T-helper 1 cell treated with Interleukin-12 subunit alpha and Interleukin-12 subunit beta and Interleukin-4 antibody, amounts not matched to agents 30 μg/mL and 1 μg/mL, for 36 hours (primary cell): ENCODE results near the gene KIRREL3.

Experiments used
- H3K27ac Mint-ChIP-seq: one replicate; pipeline ENCODE4 v1.8.0; 2021; ENCODE audit warnings: mild to moderate bottlenecking, mixed read lengths
- H3K27me3 Mint-ChIP-seq: one replicate; pipeline ENCODE4 v1.8.0; 2021; ENCODE audit warnings: low read depth, mixed read lengths
- H3K36me3 Mint-ChIP-seq: one replicate; pipeline ENCODE4 v1.8.0; 2021; ENCODE audit warnings: low read depth, mixed read lengths
- H3K4me1 Mint-ChIP-seq: one replicate; pipeline ENCODE4 v1.8.0; 2021; ENCODE audit warnings: low read depth, mixed read lengths
- H3K4me3 Mint-ChIP-seq: one replicate; pipeline ENCODE4 v1.8.0; 2021; ENCODE audit warnings: mild to moderate bottlenecking, moderate library complexity, mixed read lengths
- H3K9me3 Mint-ChIP-seq: one replicate; pipeline ENCODE4 v1.8.0; 2021; ENCODE audit warnings: mixed read lengths

KIRREL3 gene

DNA sequence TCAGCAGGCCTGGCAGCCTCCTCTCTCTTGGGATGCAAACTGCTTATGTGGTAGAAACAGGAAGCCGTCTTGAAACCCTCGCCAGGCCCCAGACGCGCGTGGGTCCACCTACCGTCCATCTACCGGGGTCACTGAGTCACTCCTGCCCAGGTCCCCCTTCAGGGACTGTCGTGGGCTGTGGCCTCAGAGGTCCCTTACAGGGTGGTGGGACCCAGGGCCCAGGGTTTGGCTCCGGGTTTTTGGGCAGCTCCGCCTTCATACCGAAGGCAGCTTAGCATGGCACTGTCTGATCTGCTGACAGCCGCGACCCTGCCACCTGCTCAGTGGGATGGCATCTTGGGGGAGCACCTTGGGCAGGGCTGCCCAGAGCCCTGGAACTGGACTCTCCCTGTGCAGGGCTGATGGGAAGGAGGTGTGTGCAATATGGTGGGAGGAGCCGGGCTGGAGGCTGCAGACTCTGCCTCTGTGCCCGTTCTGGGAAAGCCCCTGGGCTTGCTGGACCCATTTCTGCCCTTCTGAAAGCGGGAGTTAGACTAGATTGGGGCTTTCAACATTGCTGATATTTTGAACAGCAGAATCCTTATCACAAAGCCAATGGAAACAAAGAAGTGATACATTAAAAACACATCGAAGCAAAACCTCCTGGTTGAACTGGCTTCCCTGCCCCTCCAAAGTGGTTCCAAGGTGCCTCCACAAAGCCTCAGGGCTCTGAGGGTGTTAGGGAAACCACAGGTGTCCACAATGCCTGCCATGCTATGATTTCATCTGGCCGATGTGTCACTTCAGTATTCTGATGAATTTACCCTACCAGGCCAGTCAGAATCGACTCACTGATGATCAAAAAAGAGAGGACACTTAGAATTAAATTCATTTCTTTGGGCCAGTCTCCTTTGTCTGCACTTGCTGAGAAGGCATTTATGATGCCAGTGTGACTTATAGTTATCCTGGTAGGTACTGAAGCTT, 316.5 kb downstream of the KIRREL3 start:
- Mint-ChIP-seq H3K27me3 (peaks cover 4% of the 10 kb centered on the region), H3K36me3 (no peaks in the 10 kb centered on the region), H3K4me1 (no peaks in the 10 kb centered on the region), H3K4me3 (no peak overlapping the region), H3K27ac (no peak overlapping the region), H3K9me3 (no peaks in the 10 kb centered on the region)

GRCh38 chr11:126682590-126682989, 318.0 kb downstream of the KIRREL3 start:
- H3K27me3 Mint-ChIP-seq = peaks cover 4% of the 10 kb centered on the region
- H3K36me3 Mint-ChIP-seq = no peaks in the 10 kb centered on the region
- H3K4me3 Mint-ChIP-seq = no peak overlapping the region
- no peaks in the 10 kb centered on the region for H3K9me3 Mint-ChIP-seq
- H3K27ac Mint-ChIP-seq = no peak overlapping the region
- H3K4me1 Mint-ChIP-seq = no peaks in the 10 kb centered on the region

DNA sequence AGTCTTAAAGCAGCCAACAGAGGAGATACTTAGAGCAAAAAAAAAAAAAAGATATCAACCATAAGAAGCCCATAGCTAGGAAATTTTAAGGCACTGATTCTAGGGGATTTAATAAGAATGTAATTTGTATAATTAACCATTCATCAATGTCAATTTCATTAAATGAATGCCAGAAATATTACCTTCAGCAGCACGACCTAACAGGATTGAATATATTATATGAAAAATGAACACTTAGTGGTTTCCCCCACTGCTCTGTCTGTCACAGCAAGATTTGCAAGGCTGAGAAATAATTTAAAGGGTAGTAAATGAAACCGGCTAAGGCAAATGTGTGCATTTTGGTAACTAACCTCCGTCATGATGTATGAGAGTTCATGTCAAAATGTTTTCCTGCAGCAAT, 319.9 kb downstream of the KIRREL3 start:
- H3K4me1 Mint-ChIP-seq = no peaks in the 10 kb centered on the region
- peaks cover 4% of the 10 kb centered on the region for H3K27me3 Mint-ChIP-seq
- H3K27ac Mint-ChIP-seq = no peak overlapping the region
- no peaks in the 10 kb centered on the region for H3K36me3 Mint-ChIP-seq
- H3K4me3 Mint-ChIP-seq = no peak overlapping the region
- H3K9me3 Mint-ChIP-seq = no peaks in the 10 kb centered on the region

GRCh38 chr11:126680131-126680530, 320.4 kb downstream of the KIRREL3 start:
- no peak overlapping the region for H3K4me3 Mint-ChIP-seq
- H3K27ac Mint-ChIP-seq = no peak overlapping the region
- H3K27me3 Mint-ChIP-seq = peaks cover 4% of the 10 kb centered on the region
- H3K9me3 Mint-ChIP-seq = no peaks in the 10 kb centered on the region
- no peaks in the 10 kb centered on the region for H3K36me3 Mint-ChIP-seq
- H3K4me1 Mint-ChIP-seq = no peaks in the 10 kb centered on the region

- H3K4me3 Mint-ChIP-seq = no peak overlapping the region
- no peaks in the 10 kb centered on the region for H3K9me3 Mint-ChIP-seq
- H3K36me3 Mint-ChIP-seq = no peaks in the 10 kb centered on the region
- H3K4me1 Mint-ChIP-seq = no peaks in the 10 kb centered on the region
- H3K27me3 Mint-ChIP-seq = peaks cover 4% of the 10 kb centered on the region
- H3K27ac Mint-ChIP-seq = no peak overlapping the region
Observed at GRCh38 chr11:126679033-126679432, 321.5 kb downstream of the KIRREL3 start.

DNA sequence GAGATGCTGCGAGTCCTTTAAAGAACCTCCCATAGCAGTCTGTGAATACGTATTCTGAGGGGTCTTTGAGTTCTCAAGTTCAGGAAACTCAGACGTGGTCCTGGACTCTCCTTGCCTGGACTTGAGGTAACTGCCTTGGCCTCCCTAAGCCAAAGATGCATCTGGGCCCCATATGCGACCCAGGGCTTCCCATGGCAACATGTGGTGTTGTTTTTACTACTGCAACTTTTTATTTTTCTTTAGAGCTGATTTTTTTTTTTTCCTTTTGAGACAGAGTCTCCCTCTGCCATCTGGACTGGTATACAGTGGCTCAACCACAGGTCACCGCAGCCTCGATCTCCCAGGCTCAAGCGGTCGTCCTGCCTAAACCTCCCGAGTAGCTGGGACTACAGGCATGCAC, 324.0 kb downstream of the KIRREL3 start:
- H3K4me3 Mint-ChIP-seq = no peak overlapping the region
- no peak overlapping the region for H3K27ac Mint-ChIP-seq
- no peaks in the 10 kb centered on the region for H3K9me3 Mint-ChIP-seq
- H3K27me3 Mint-ChIP-seq = peaks cover 4% of the 10 kb centered on the region
- no peaks in the 10 kb centered on the region for H3K4me1 Mint-ChIP-seq
- H3K36me3 Mint-ChIP-seq = no peaks in the 10 kb centered on the region

DNA sequence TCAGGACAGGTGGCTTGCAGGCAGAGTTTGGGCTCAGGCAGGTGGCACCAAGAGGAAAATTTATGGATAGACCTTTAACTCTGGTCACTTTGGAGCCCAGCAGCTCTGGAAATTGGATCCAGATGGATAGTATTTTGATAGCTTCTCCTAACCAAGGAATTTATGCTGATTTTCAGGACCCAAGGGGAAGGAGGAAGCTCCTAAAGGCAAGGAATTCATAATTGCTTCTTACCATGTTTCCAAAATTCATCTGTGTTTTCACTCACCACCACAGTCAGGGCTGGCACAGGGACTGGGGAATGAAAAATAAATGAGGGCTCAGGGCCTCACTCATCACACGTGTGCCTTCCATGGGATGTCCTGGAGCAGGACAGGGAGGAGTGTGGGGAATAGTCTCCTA, 327.3 kb downstream of the KIRREL3 start:
- H3K4me3 Mint-ChIP-seq = no peak overlapping the region
- H3K4me1 Mint-ChIP-seq = no peaks in the 10 kb centered on the region
- no peaks in the 10 kb centered on the region for H3K9me3 Mint-ChIP-seq
- H3K27ac Mint-ChIP-seq = no peak overlapping the region
- peaks cover 5% of the 10 kb centered on the region for H3K27me3 Mint-ChIP-seq
- H3K36me3 Mint-ChIP-seq = no peaks in the 10 kb centered on the region

DNA sequence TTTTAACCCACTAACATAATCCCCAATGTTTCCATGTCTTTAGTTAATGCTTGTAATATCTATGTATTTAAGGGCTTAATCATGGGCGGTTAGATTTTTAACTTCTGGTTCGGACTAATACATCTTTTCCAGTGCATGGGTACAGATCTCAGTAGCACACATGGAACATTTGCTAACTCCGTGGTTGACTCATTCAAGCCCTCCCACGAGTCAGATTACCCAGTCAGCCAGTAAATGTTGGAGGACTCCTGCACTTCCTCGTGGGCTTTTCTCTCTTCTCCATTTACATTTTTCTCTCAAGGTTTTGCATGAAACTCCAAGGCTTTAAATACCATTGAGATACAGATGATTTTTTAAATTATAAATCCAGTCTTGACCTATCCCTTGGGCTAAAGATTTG, 331.2 kb downstream of the KIRREL3 start:
- no peaks in the 10 kb centered on the region for H3K4me1 Mint-ChIP-seq
- H3K27ac Mint-ChIP-seq = no peak overlapping the region
- no peaks in the 10 kb centered on the region for H3K36me3 Mint-ChIP-seq
- peaks cover 5% of the 10 kb centered on the region for H3K27me3 Mint-ChIP-seq
- no peak overlapping the region for H3K4me3 Mint-ChIP-seq
- no peaks in the 10 kb centered on the region for H3K9me3 Mint-ChIP-seq

DNA sequence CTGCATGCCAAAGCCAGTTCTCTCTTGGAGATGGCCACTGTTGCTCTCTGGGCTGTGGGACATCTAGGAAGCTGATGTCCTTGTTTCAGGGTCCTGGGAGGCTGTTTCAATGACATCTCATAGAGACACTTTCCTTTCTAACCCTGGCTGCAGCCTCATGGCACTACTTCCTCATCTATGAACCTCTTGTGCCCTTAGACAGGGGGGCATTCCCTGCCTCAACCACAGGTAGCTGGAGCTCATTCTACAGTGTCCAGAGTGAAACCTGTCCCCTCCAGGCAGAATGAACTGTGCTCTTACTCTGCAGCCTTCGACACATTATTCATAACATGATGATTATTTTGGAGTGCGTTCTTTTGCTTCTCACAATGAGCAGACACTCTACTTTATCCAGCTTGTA, 335.9 kb downstream of the KIRREL3 start:
- H3K27me3 Mint-ChIP-seq = peaks cover 5% of the 10 kb centered on the region
- H3K36me3 Mint-ChIP-seq = no peaks in the 10 kb centered on the region
- H3K4me1 Mint-ChIP-seq = no peaks in the 10 kb centered on the region
- H3K4me3 Mint-ChIP-seq = no peak overlapping the region
- no peak overlapping the region for H3K27ac Mint-ChIP-seq
- no peaks in the 10 kb centered on the region for H3K9me3 Mint-ChIP-seq

GRCh38 chr11:126663749-126664592, 336.6 kb downstream of the KIRREL3 start:
- H3K36me3 Mint-ChIP-seq = no peaks in the 10 kb centered on the region
- H3K4me3 Mint-ChIP-seq = no peak overlapping the region
- H3K27ac Mint-ChIP-seq = no peak overlapping the region
- peaks cover 2% of the 10 kb centered on the region for H3K27me3 Mint-ChIP-seq
- H3K9me3 Mint-ChIP-seq = no peaks in the 10 kb centered on the region
- no peaks in the 10 kb centered on the region for H3K4me1 Mint-ChIP-seq

- no peaks in the 10 kb centered on the region for H3K27me3 Mint-ChIP-seq
- H3K9me3 Mint-ChIP-seq = no peaks in the 10 kb centered on the region
- H3K4me3 Mint-ChIP-seq = no peak overlapping the region
- no peaks in the 10 kb centered on the region for H3K36me3 Mint-ChIP-seq
- H3K4me1 Mint-ChIP-seq = no peaks in the 10 kb centered on the region
- H3K27ac Mint-ChIP-seq = no peak overlapping the region
Observed at GRCh38 chr11:126662035-126662790, 338.4 kb downstream of the KIRREL3 start.

GRCh38 chr11:126660761-126661425, 339.7 kb downstream of the KIRREL3 start:
- H3K27ac Mint-ChIP-seq = no peak overlapping the region
- no peak overlapping the region for H3K4me3 Mint-ChIP-seq
- H3K36me3 Mint-ChIP-seq = no peaks in the 10 kb centered on the region
- no peaks in the 10 kb centered on the region for H3K4me1 Mint-ChIP-seq
- no peaks in the 10 kb centered on the region for H3K9me3 Mint-ChIP-seq
- no peaks in the 10 kb centered on the region for H3K27me3 Mint-ChIP-seq

- Mint-ChIP-seq H3K27ac (no peak overlapping the region), H3K36me3 (no peaks in the 10 kb centered on the region), H3K9me3 (no peaks in the 10 kb centered on the region), H3K4me1 (no peaks in the 10 kb centered on the region), H3K27me3 (no peaks in the 10 kb centered on the region), H3K4me3 (no peak overlapping the region)
Observed at GRCh38 chr11:126660321-126660720, 340.2 kb downstream of the KIRREL3 start.
